Measurements from ENCODE around the gene MLF1.
A peak's percentile ranks its signal among the peaks of the same experiment; 100 is the strongest.

Gene MLF1

GRCh38 chr3:158590223-158590622 is 19.2 kb downstream of the MLF1 start:
- DNase-seq = no peak

DNA sequence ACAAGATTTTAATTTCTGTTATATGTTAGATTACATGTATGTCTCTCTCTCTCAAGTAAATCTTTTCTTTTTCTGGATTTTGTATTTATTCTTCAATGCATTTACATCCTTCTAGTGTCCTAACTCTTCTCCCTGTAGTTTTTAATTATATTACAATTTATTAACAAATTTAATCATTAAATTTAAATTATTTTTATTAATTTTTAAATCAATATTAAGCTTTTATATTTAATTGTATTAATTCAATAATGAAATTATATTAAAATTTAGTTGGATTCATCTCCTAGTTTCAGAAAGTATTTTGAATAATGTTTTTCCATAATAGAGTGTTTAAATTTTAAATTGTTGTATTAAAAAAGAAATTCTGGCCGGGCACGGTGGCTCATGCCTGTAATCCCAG is 29.8 kb downstream of the MLF1 start:
- no peak for DNase-seq

DNA sequence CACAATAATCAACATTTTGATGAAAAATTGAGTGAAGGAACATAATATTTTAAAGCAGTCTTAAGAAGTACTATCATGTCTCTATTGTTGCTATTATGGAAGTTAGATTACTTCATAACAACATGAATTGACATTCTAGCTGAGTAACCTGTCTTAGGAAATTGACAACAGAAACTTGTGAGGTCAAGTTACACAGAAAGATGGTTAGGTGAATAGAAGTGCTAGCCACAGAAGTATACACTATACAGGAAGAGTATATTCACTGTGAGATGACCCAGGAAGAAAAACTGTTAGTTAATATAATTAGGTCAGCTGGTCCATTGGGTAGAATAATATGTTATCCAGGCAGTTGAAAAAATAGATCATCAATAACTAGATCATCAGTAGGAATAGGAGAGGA is 31.2 kb downstream of the MLF1 start:
- no peak for DNase-seq

GRCh38 chr3:158617982-158618875 is 47.2 kb downstream of the MLF1 start:
- DNase-seq = no peak

GRCh38 chr3:158625881-158626280 is 54.9 kb downstream of the MLF1 start:
- no peak for DNase-seq

- no peak for DNase-seq
Measured at GRCh38 chr3:158631981-158632380, 61.0 kb downstream of the MLF1 start.

DNA sequence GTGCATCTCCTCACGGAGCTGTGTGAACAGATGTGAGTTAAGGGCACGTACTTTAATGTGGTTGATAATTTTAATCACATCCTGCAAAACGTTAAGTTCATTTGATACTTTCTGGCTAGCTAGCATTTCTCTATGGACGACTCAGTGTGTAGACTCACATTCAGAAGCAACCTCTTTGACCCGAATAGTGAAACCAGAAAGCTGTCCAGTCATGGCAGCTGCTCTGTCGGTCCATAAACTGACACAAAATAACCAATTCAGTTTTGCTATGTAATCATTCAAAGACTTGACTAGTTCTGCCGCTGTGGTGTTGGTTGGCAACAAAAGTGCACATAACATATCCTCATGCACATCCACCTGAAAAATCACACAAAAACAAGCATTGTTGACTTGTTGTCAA is 69.7 kb downstream of the MLF1 start:
- no peak for DNase-seq

- no peak for DNase-seq
Measured at GRCh38 chr3:158642005-158642404, 71.0 kb downstream of the MLF1 start.

DNA sequence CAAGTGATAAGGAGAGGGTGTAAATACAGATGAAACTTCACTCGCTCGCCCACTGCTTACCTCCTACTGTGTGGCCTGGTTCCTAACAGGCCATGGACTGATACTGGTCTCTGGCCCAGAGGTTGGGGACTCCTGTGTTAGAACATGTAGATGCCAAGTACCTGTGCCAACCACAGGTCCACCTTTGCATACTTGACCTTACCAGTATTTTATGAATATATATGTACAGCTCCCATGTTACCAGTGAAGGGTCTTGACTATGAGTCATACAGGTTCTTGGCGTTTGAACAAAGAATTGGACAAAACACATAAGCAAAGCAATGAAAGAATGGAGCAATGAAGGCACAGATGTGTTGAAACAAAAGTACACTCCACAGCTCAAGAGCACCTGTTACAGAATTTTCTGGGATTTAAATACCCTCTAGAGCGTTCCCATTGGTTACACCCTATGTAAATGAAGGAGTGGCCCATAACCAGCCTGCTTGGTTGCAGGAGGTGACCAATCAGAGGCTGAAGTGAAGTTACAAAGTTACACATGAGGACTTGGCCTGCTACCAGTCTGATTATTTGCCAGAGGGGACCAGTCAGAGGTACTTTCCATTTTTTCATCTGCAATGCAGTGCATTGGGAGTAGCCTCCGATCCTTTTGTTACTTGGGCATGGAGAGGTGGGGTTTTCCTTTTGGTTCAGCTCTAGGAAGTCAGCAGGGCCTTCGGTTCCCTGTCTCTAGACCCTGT is 71.6 kb downstream of the MLF1 start:
- no peak for DNase-seq

DNA sequence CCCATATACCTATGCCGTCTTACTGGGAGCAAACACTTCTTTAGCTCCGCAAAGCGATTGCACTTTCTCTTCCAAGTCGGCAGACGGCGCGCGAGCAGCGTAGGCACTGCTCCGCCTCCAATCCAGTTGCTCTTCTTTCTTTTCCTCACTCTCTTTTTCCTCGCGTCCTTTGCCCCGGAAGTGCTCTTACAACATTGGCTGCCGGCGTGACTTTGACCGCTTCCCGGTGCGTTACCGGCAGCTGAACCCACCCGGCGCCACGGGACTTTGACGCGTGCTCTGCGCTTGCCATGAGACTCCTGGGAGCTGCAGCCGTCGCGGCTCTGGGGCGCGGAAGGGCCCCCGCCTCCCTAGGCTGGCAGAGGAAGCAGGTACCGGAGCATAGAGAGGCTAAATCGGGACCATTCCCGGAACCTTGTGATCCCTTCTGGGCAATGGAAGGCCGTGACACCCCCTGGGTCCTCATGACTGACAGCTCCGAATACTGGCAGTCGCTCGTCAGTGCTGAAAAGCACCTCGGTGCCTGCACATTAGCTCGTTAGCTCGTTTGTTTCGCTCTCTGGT is 73.4 kb downstream of the MLF1 start, which contains the start of gene GFM1:
Gene GFM1 (plus strand): TSS at position 183 of the 564 bp plus-strand sequence. CDS start 108 bp downstream, at position 291.
- peak; percentile 96 for DNase-seq

DNA sequence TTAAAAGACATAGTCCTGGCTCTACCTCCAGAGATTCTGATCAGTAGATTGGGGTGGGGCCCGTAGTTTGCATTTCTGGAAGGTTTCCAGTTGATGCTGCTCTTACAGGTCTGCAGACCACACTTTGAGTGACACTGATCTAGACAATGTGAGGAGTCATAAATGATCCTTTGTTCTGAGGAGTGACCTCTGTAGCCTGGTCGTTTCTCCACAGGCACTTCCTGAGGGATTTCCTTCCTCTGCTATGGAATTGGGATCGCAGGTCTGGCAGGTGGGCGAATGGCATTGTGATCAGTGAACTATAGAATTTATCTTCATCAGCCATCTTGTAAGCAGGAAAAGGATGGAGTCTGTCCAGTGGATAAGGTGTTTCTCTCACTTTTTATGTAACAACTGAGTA is 78.8 kb downstream of the MLF1 start:
- DNase-seq = no peak

DNA sequence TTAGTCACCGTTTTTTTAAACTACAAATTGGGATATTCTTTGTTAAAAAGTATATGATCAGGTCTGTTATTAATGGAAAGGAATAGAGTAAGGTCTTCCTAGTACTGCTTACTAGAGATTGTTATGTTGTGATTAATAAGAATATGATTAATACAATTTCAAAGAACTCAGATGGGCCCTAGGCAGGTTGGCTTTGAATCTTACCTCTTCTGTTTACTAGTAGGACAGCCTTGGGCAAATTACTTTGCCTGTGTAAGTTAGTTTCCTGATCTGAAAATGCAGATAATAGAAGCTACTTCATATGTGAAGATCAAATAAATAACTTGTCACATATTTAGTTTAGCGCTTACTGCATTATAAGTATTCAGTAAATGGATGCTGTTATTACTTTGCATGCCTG is 80.2 kb downstream of the MLF1 start:
- no peak for DNase-seq

DNA sequence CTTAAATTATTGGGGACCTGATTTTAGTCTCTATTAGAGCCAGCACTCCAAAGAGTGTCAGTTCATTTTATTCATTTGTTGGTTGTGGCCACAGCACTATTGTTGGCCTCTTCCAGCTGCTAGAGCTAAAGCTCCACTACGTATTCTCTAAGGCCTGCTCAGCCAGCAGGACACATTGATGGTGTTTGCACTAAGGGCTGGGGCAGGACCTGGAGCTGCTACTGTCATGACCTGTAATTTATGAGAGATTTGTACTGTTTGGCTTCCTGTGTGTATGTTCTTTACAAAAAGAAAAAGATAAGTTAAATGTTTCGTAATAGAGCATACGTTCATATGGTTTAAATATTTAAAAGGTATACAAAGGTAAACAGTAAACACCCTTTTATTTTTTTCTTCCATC is 81.5 kb downstream of the MLF1 start:
- DNase-seq = no peak
